Neuronal stem cell (in vitro differentiated cells): ENCODE measurements around the gene RABL6.

ENCODE experiments used
- DNase-seq: peaks from one replicate; pipeline ENCODE4 v3.0.0-alpha.2; 2013; ENCODE audit warnings: low spot score
- H2AFZ ChIP-seq: one replicate; pipeline ENCODE4 v1.6.1; 2013; ENCODE audit warnings: mild to moderate bottlenecking, low read length, inconsistent platforms
- H2AK5ac ChIP-seq: 2 replicates; pipeline ENCODE4 v1.6.1; 2013; ENCODE audit warnings: low read depth, mild to moderate bottlenecking, inconsistent platforms, low read length, moderate library complexity, mixed read lengths
- H2BK120ac ChIP-seq: 2 replicates; pipeline ENCODE4 v1.6.1; 2013; ENCODE audit warnings: low read depth, mild to moderate bottlenecking, inconsistent platforms, low read length, moderate library complexity, mixed read lengths
- H2BK12ac ChIP-seq: one replicate; pipeline ENCODE4 v1.6.1; 2013; ENCODE audit warnings: low read length, inconsistent platforms
- H2BK15ac ChIP-seq: 2 replicates; pipeline ENCODE4 v1.6.1; 2013; ENCODE audit warnings: mild to moderate bottlenecking, low read length, inconsistent platforms, mixed read lengths
- H2BK5ac ChIP-seq: one replicate; pipeline ENCODE4 v1.6.1; 2013; ENCODE audit warnings: inconsistent platforms, mild to moderate bottlenecking, low read length, moderate library complexity
- H3K14ac ChIP-seq: one replicate; pipeline ENCODE4 v1.6.1; 2013; ENCODE audit warnings: low read length, inconsistent platforms
- H3K18ac ChIP-seq: 2 replicates; pipeline ENCODE4 v1.6.1; 2013; ENCODE audit warnings: low read length, inconsistent platforms
- H3K23ac ChIP-seq: 2 replicates; pipeline ENCODE4 v1.6.1; 2013; ENCODE audit warnings: low read depth, mild to moderate bottlenecking, mixed read lengths, low read length, inconsistent platforms; ENCODE audit not compliant: poor library complexity
- H3K27ac ChIP-seq: replicated peaks from 3 replicates; pipeline ENCODE4 v1.5.1; 2013; ENCODE audit warnings: low read length, inconsistent platforms
- H3K27me3 ChIP-seq, 3 experiments: 2 replicates each; pipeline ENCODE4 v1.6.1; 2013; ENCODE audit warnings: low read length in 3 of 3, mild to moderate bottlenecking in 2 of 3, inconsistent platforms in 1 of 3, low read depth in 1 of 3, mixed read lengths in 1 of 3, moderate library complexity in 1 of 3; ENCODE audit not compliant: control insufficient read depth in 3 of 3, insufficient read depth in 3 of 3
- H3K36me3 ChIP-seq, 2 donors: replicated peaks in 1 of 2; 2 replicates each; pipeline ENCODE4 v1.6.1; 2013; ENCODE audit warnings: low read length in 2 of 2; ENCODE audit not compliant: control insufficient read depth in 2 of 2, insufficient read depth in 2 of 2
- H3K4ac ChIP-seq: 2 replicates; pipeline ENCODE4 v1.6.1; 2013; ENCODE audit warnings: inconsistent platforms, mild to moderate bottlenecking, low read length, moderate library complexity
- H3K4me1 ChIP-seq, 2 donors: 1 replicate in 1 of 2; 2 replicates in 1 of 2; pipeline ENCODE4 v1.6.1; 2013; ENCODE audit warnings: low read length in 2 of 2, low read depth in 1 of 2; ENCODE audit not compliant: control insufficient read depth in 2 of 2, insufficient read depth in 1 of 2
- H3K4me2 ChIP-seq: one replicate; pipeline ENCODE4 v1.6.1; 2013; ENCODE audit warnings: mild to moderate bottlenecking, low read length, inconsistent platforms; ENCODE audit not compliant: insufficient read depth, poor library complexity, severe bottlenecking
- H3K4me3 ChIP-seq, 2 donors: 2 replicates each; pipeline ENCODE4 v1.5.1; 2013; ENCODE audit warnings: low read length in 2 of 2, mild to moderate bottlenecking in 2 of 2, inconsistent platforms in 1 of 2, moderate library complexity in 1 of 2
- H3K79me1 ChIP-seq: one replicate; pipeline ENCODE4 v1.6.1; 2013; ENCODE audit warnings: low read depth, mild to moderate bottlenecking, inconsistent platforms, low read length, moderate library complexity
- H3K9ac ChIP-seq: one replicate; pipeline ENCODE4 v1.6.1; 2013; ENCODE audit warnings: mild to moderate bottlenecking, low read depth, low read length, inconsistent platforms; ENCODE audit not compliant: poor library complexity
- H3K9me3 ChIP-seq, 2 donors: replicated peaks in 1 of 2; 2 replicates each; pipeline versions ENCODE3 to v1.6.1; 2013; ENCODE audit warnings: low read length in 2 of 2, mild to moderate bottlenecking in 2 of 2, inconsistent platforms in 1 of 2, low read depth in 1 of 2, mixed read lengths in 1 of 2, moderate library complexity in 1 of 2; ENCODE audit not compliant: control insufficient read depth in 2 of 2, insufficient read depth in 1 of 2
- H4K8ac ChIP-seq: one replicate; pipeline ENCODE4 v1.6.1; 2013; ENCODE audit warnings: low read depth, mild to moderate bottlenecking, inconsistent platforms, low read length, moderate library complexity
- H4K91ac ChIP-seq: one replicate; pipeline ENCODE4 v1.6.1; 2013; ENCODE audit warnings: low read length, low read depth, mild to moderate bottlenecking, inconsistent platforms; ENCODE audit not compliant: poor library complexity
- WGBS, 2 donors: extraction: QIAGEN DNeasy Blood & Tissue Kit; methylation state at CpG; one replicate each; pipeline ENCODE4 v1.1.7; 2013; ENCODE audit warnings: missing lambda C conversion rate in 2 of 2, mixed read lengths in 1 of 2; ENCODE audit not compliant: insufficient read length in 2 of 2, insufficient replicate concordance in 1 of 2; ENCODE audit errors: extremely low coverage in 2 of 2; 5-methylcytosine and 5-hydroxymethylcytosine counted together

Gene RABL6

GRCh38 chr9:136856541-136857141 is 48.9 kb downstream of the RABL6 start:
- Histone ChIP-seq H3K9me3 (no peaks in the 10 kb centered on the region), H3K4me2 (no peak overlapping the region), H3K14ac (peak overlapping the region; percentile 17), H3K27ac (no peak overlapping the region), H3K9ac (peak overlapping the region; percentile 72), H3K36me3 (peaks cover 14 to 38% of the 10 kb centered on the region in 2 donors), H3K4ac (peak overlapping the region; percentile 23), H2BK120ac (no peak overlapping the region), H3K79me1 (peaks cover 12% of the 10 kb centered on the region), H4K8ac (no peak overlapping the region), H3K18ac (no peak overlapping the region), H2AK5ac (no peak overlapping the region), H3K23ac (no peak overlapping the region), H3K4me3 (no peak overlapping the region), H3K4me1 (no peaks in the 10 kb centered on the region), H2BK5ac (no peak overlapping the region), H4K91ac (no peak overlapping the region), H2BK12ac (no peak overlapping the region), H2BK15ac (no peak overlapping the region), H3K27me3 (no peaks in the 10 kb centered on the region), H2AFZ (no peak overlapping the region)
- no CpG with 5 or more reads among the region's 14 CpGs for WGBS, 2 donors
- DNase-seq = no peak

- no peaks in the 10 kb centered on the region for H3K27me3 ChIP-seq
- H3K4ac ChIP-seq = no peak overlapping the region
- H4K8ac ChIP-seq = no peak overlapping the region
- H3K79me1 ChIP-seq = peaks cover 16% of the 10 kb centered on the region
- no peak overlapping the region for H2AFZ ChIP-seq
- WGBS, 2 donors = no CpG with 5 or more reads among the region's 19 CpGs
- H2BK12ac ChIP-seq = no peak overlapping the region
- H3K9ac ChIP-seq = peak overlapping the region; percentile 72
- H4K91ac ChIP-seq = no peak overlapping the region
- H3K36me3 ChIP-seq = peaks cover 18 to 38% of the 10 kb centered on the region in 2 donors
- no peak overlapping the region for H3K4me3 ChIP-seq
- no peak for DNase-seq
- H3K18ac ChIP-seq = no peak overlapping the region
- no peak overlapping the region for H2BK120ac ChIP-seq
- H3K4me1 ChIP-seq = no peaks in the 10 kb centered on the region
- H2BK5ac ChIP-seq = no peak overlapping the region
- H3K23ac ChIP-seq = no peak overlapping the region
- H2BK15ac ChIP-seq = no peak overlapping the region
- no peak overlapping the region for H3K4me2 ChIP-seq
- H3K9me3 ChIP-seq = no peaks in the 10 kb centered on the region
- no peak overlapping the region for H3K27ac ChIP-seq
- H3K14ac ChIP-seq = peak overlapping the region; percentile 17
- no peak overlapping the region for H2AK5ac ChIP-seq
Measured at GRCh38 chr9:136857166-136857565, 49.4 kb downstream of the RABL6 start.

GRCh38 chr9:136857581-136858412 is 50.0 kb downstream of the RABL6 start:
- Histone ChIP-seq H2AK5ac (no peak overlapping the region), H3K18ac (no peak overlapping the region), H3K36me3 (peaks cover 24 to 41% of the 10 kb centered on the region in 2 donors), H3K23ac (peak overlapping the region; percentile 96), H3K4me2 (no peak overlapping the region), H3K9me3 (no peaks in the 10 kb centered on the region), H3K9ac (no peak overlapping the region), H3K14ac (no peak overlapping the region), H4K91ac (peak overlapping the region; percentile 79), H2BK5ac (peak overlapping the region; percentile 93), H2BK15ac (no peak overlapping the region), H3K4me1 (no peaks in the 10 kb centered on the region), H4K8ac (peak overlapping the region; percentile 48), H3K27ac (no peak overlapping the region), H3K4me3 (no peak overlapping the region), H3K4ac (no peak overlapping the region), H3K27me3 (no peaks in the 10 kb centered on the region), H3K79me1 (peaks cover 19% of the 10 kb centered on the region), H2AFZ (no peak overlapping the region), H2BK120ac (no peak overlapping the region), H2BK12ac (no peak overlapping the region)
- no peak for DNase-seq
- WGBS, 2 donors = no CpG with 5 or more reads among the region's 29 CpGs

GRCh38 chr9:136858452-136858843 is 50.7 kb downstream of the RABL6 start:
- no peak overlapping the region for H2AK5ac ChIP-seq
- H3K27me3 ChIP-seq = no peaks in the 10 kb centered on the region
- H4K8ac ChIP-seq = no peak overlapping the region
- peak overlapping the region; percentile 20 for H3K23ac ChIP-seq
- no peaks in the 10 kb centered on the region for H3K9me3 ChIP-seq
- H2BK15ac ChIP-seq = no peak overlapping the region
- H3K4me3 ChIP-seq = no peak overlapping the region
- WGBS, 2 donors = no CpG with 5 or more reads among the region's 15 CpGs
- no peak overlapping the region for H2BK12ac ChIP-seq
- no peak overlapping the region for H3K18ac ChIP-seq
- no peak overlapping the region for H3K4me2 ChIP-seq
- peaks cover 31 to 47% of the 10 kb centered on the region in 2 donors for H3K36me3 ChIP-seq
- H3K79me1 ChIP-seq = peaks cover 24% of the 10 kb centered on the region
- no peak overlapping the region for H3K27ac ChIP-seq
- H2BK120ac ChIP-seq = no peak overlapping the region
- H2BK5ac ChIP-seq = peak overlapping the region; percentile 93
- H3K4me1 ChIP-seq = no peaks in the 10 kb centered on the region
- H4K91ac ChIP-seq = no peak overlapping the region
- DNase-seq = no peak
- no peak overlapping the region for H2AFZ ChIP-seq
- H3K9ac ChIP-seq = no peak overlapping the region
- no peak overlapping the region for H3K4ac ChIP-seq
- H3K14ac ChIP-seq = no peak overlapping the region
